ENCODE results near the gene ZNF335. TPM values are rescaled to one million over a fixed set of nuclear protein-coding genes. Genes with fewer than 3 reads are reported as not detected.

The ZNF335 gene
- total and polyA plus RNA-seq, 2 donors (not counting 1 experiment from before 2014, with no cell fraction given), result 4.8 to 10.2 TPM

GRCh38 chr20:45974896-45975565 is 3.0 kb upstream of the ZNF335 start:
- H3K27me3 ChIP-seq (ENCODE audit: control insufficient read depth, insufficient read depth, low read length), result peaks cover 3% of the 10 kb centered on the region
- H3K27ac ChIP-seq (ENCODE audit: insufficient read depth, low read length), result no peak overlapping the region
- no peaks in the 10 kb centered on the region for H3K36me3 ChIP-seq (ENCODE audit: control insufficient read depth, insufficient read depth, low read length)
- no peak overlapping the region for H2AFZ ChIP-seq (ENCODE audit: low read length)
- H3K79me2 ChIP-seq (ENCODE audit: control insufficient read depth, insufficient read depth, low read length), result peaks cover 15% of the 10 kb centered on the region
- H3K4me1 ChIP-seq (ENCODE audit: control insufficient read depth, extremely low read depth, insufficient read depth, low read length), result peaks cover 5% of the 10 kb centered on the region
- no peaks in the 10 kb centered on the region for H3K9me3 ChIP-seq (ENCODE audit: control insufficient read depth, insufficient read depth, low read depth, low read length)
- no peak overlapping the region for H3K9ac ChIP-seq (ENCODE audit: insufficient read depth, low read length)
- no peak for DNase-seq (ENCODE audit: low read depth in 2 of 2)
- TF ChIP-seq CTCF (conservative IDR thresholded peaks at IDR 0.05 in 1 of 2, IDR thresholded peaks at IDR 0.05 in 1 of 2; ENCODE audit: low read depth in 1 of 2, low read length in 2 of 2), result no peak
- H3K4me3 ChIP-seq (replicated peaks in 1 of 4; ENCODE audit: control extremely low read depth in 1 of 4, insufficient read depth in 1 of 4, low read depth in 3 of 4, low read length in 4 of 4), result no peak overlapping the region
- no peak overlapping the region for H3K4me2 ChIP-seq (ENCODE audit: extremely low read depth, insufficient read depth, low read length)
- no peaks in the 10 kb centered on the region for H4K20me1 ChIP-seq (ENCODE audit: control insufficient read depth, extremely low read depth, insufficient read depth, low read length)

GRCh38 chr20:45972500-45973183 is 639 bp upstream of the ZNF335 start:
- Histone ChIP-seq H3K79me2 (ENCODE audit: control insufficient read depth, insufficient read depth, low read length) (peaks cover 29% of the 10 kb centered on the region), H3K36me3 (ENCODE audit: control insufficient read depth, insufficient read depth, low read length) (peaks cover 10% of the 10 kb centered on the region), H3K4me3 (replicated peaks in 1 of 4; ENCODE audit: control extremely low read depth in 1 of 4, insufficient read depth in 1 of 4, low read depth in 3 of 4, low read length in 4 of 4) (peak overlapping the region; percentile 34 to 95 (median 74)), H2AFZ (ENCODE audit: low read length) (peak overlapping the region; percentile 68), H3K9ac (ENCODE audit: insufficient read depth, low read length) (peak overlapping the region; percentile 100), H3K4me1 (ENCODE audit: control insufficient read depth, extremely low read depth, insufficient read depth, low read length) (peaks cover 12% of the 10 kb centered on the region), H3K27ac (ENCODE audit: insufficient read depth, low read length) (peak overlapping the region; percentile 100), H3K27me3 (ENCODE audit: control insufficient read depth, insufficient read depth, low read length) (peaks cover 2% of the 10 kb centered on the region), H3K9me3 (ENCODE audit: control insufficient read depth, insufficient read depth, low read depth, low read length) (no peaks in the 10 kb centered on the region), H3K4me2 (ENCODE audit: extremely low read depth, insufficient read depth, low read length) (peak overlapping the region; percentile 87), H4K20me1 (ENCODE audit: control insufficient read depth, extremely low read depth, insufficient read depth, low read length) (no peaks in the 10 kb centered on the region)
- no peak for DNase-seq (ENCODE audit: low read depth in 2 of 2)
- TF ChIP-seq CTCF (conservative IDR thresholded peaks at IDR 0.05 in 1 of 2, IDR thresholded peaks at IDR 0.05 in 1 of 2; ENCODE audit: low read depth in 1 of 2, low read length in 2 of 2) (no peak), EZH2 (IDR thresholded peaks at IDR 0.05; ENCODE audit: low read length, missing control alignments) (no peak)

GRCh38 chr20:45971425-45971674 is 653 bp downstream of the ZNF335 start:
- TF ChIP-seq EZH2 (IDR thresholded peaks at IDR 0.05; ENCODE audit: low read length, missing control alignments) (no peak), CTCF (conservative IDR thresholded peaks at IDR 0.05 in 1 of 2, IDR thresholded peaks at IDR 0.05 in 1 of 2; ENCODE audit: low read depth in 1 of 2, low read length in 2 of 2) (no peak)
- no peaks in the 10 kb centered on the region for H3K27me3 ChIP-seq (ENCODE audit: control insufficient read depth, insufficient read depth, low read length)
- H2AFZ ChIP-seq (ENCODE audit: low read length), result peak overlapping the region; percentile 82
- peaks cover 18% of the 10 kb centered on the region for H3K36me3 ChIP-seq (ENCODE audit: control insufficient read depth, insufficient read depth, low read length)
- H3K79me2 ChIP-seq (ENCODE audit: control insufficient read depth, insufficient read depth, low read length), result peaks cover 29% of the 10 kb centered on the region
- peaks cover 12% of the 10 kb centered on the region for H3K4me1 ChIP-seq (ENCODE audit: control insufficient read depth, extremely low read depth, insufficient read depth, low read length)
- peak overlapping the region; percentile 100 for H3K27ac ChIP-seq (ENCODE audit: insufficient read depth, low read length)
- peak overlapping the region; percentile 92 to 96 (median 96) for H3K4me3 ChIP-seq (replicated peaks in 1 of 4; ENCODE audit: control extremely low read depth in 1 of 4, insufficient read depth in 1 of 4, low read depth in 3 of 4, low read length in 4 of 4)
- H3K9me3 ChIP-seq (ENCODE audit: control insufficient read depth, insufficient read depth, low read depth, low read length), result no peaks in the 10 kb centered on the region
- no peak for DNase-seq (ENCODE audit: low read depth in 2 of 2)
- H3K4me2 ChIP-seq (ENCODE audit: extremely low read depth, insufficient read depth, low read length), result peak overlapping the region; percentile 92
- peak overlapping the region; percentile 100 for H3K9ac ChIP-seq (ENCODE audit: insufficient read depth, low read length)
- H4K20me1 ChIP-seq (ENCODE audit: control insufficient read depth, extremely low read depth, insufficient read depth, low read length), result no peaks in the 10 kb centered on the region

Data from fibroblast of lung (primary cell).